ENCODE data around the gene HBA1.
"Not testable (repeated sequence)": the region's sequence is repeated elsewhere in the genome, so short reads cannot be mapped to it uniquely, and the experiment has no call there.

The HBA1 gene

GRCh38 chr16:176477-177382 lies at the start of gene HBA1:
Gene HBA1 (plus strand): TSS chr16:176680. CDS start chr16:176717, 37 bp downstream.
- not testable (repeated sequence) for DNase-seq

- DNase-seq: no peak
Observed at GRCh38 chr16:129075-129474, 47.4 kb upstream of the HBA1 start.

- no peak for DNase-seq
Observed at GRCh38 chr16:130533-131173, 45.8 kb upstream of the HBA1 start.

GRCh38 chr16:132120-132519 lies 44.4 kb upstream of the HBA1 start:
- no peak for DNase-seq

GRCh38 chr16:133716-134115 lies 42.8 kb upstream of the HBA1 start:
- DNase-seq: no peak

GRCh38 chr16:138049-138417 lies 38.4 kb upstream of the HBA1 start:
- DNase-seq: peak; percentile 29

GRCh38 chr16:140175-140857 lies 36.2 kb upstream of the HBA1 start:
- DNase-seq: no peak

GRCh38 chr16:142405-142967 lies 34.0 kb upstream of the HBA1 start:
- DNase-seq: no peak

GRCh38 chr16:143047-143446 lies 33.4 kb upstream of the HBA1 start:
- no peak for DNase-seq

GRCh38 chr16:143456-143855 lies 33.0 kb upstream of the HBA1 start:
- no peak for DNase-seq

GRCh38 chr16:144797-145252 lies 31.7 kb upstream of the HBA1 start:
- DNase-seq: no peak

GRCh38 chr16:146646-147045 lies 29.8 kb upstream of the HBA1 start:
- DNase-seq: no peak

- DNase-seq: peak; percentile 62
Observed at GRCh38 chr16:149024-149660, 27.3 kb upstream of the HBA1 start.

- no peak for DNase-seq
Observed at GRCh38 chr16:152141-153128, 24.0 kb upstream of the HBA1 start, which contains the start of gene HBZ. Gene HBZ (plus strand): TSS chr16:152644. CDS start chr16:152910, 266 bp downstream.

GRCh38 chr16:153129-153521 lies 23.4 kb upstream of the HBA1 start:
- DNase-seq: not testable (repeated sequence)

GRCh38 chr16:153550-154216 lies 22.8 kb upstream of the HBA1 start:
- not testable (repeated sequence) for DNase-seq

- DNase-seq: peak; percentile 39
Observed at GRCh38 chr16:154217-155030, 22.1 kb upstream of the HBA1 start.

- DNase-seq: no peak
Observed at GRCh38 chr16:155031-155398, 21.5 kb upstream of the HBA1 start.

GRCh38 chr16:159136-159849 lies 17.2 kb upstream of the HBA1 start:
- no peak for DNase-seq
